ENCODE data around the gene PDIA2. TPM values are rescaled to one million over a fixed set of nuclear protein-coding genes. Genes with fewer than 3 reads are reported as not detected.

Gene PDIA2
- total RNA-seq, 1 experiment from 2014 or later: 0.46 TPM

DNA sequence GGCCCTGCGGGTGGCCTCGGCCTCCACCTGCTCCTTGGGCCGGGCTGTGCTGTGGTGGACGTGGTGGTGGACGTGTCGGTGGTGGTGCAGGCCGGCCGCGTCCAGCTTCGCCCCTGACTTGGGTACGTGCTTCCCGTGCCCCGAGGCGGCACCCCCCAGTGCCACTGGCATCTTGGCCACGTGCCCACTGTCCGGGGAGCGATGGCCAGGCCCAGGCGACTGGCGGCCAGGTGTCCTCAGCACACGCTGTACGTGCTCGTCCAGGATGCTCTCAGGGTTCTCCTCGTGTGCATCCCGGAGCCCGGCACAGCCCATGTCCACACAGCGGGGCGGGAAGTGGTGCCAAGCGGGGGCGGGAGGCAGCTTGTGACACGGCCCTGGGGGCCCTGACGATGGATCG, 14.9 kb downstream of the PDIA2 start:
- DNase-seq (ENCODE audit: low read depth): no peak

DNA sequence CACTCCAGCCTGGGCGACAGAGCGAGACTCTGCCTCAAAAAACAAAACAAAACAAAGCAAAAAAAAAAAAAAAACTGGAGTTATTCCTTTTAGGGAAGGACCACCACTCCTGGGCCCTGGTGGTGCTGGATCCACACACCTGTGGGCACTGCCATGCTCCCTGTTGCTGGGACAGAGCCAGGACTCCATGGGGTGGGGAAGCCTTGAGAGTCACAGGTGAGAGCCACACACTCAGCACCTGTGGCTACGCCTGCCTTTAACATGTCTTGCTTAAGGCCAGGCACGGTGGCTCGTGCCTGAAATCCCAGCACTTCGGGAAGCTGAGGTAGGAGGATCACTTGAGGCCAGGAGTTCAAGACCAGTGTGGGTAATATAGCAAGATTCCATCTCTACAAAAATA, 18.3 kb downstream of the PDIA2 start:
- no peak for DNase-seq (ENCODE audit: low read depth)

DNA sequence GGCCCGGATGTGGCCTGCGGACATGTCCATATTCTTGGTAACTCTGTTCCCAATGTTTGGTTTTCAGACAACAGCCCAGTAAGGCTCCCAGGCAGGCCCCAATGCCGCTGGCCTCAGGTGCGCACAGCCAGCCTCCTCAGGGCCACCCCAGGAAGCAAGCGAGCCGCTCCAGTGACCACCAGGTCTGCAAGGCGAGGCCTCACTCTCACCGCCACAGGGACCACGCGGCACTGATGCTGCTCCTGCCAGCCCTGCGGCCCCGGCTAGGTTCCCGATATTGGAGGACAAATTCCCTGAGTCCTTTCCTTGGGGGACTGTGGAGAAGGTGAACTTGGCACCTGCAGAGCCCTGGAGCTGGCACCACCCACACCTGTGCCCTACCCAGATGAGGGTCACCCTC, 19.0 kb downstream of the PDIA2 start:
- DNase-seq (ENCODE audit: low read depth): no peak

DNA sequence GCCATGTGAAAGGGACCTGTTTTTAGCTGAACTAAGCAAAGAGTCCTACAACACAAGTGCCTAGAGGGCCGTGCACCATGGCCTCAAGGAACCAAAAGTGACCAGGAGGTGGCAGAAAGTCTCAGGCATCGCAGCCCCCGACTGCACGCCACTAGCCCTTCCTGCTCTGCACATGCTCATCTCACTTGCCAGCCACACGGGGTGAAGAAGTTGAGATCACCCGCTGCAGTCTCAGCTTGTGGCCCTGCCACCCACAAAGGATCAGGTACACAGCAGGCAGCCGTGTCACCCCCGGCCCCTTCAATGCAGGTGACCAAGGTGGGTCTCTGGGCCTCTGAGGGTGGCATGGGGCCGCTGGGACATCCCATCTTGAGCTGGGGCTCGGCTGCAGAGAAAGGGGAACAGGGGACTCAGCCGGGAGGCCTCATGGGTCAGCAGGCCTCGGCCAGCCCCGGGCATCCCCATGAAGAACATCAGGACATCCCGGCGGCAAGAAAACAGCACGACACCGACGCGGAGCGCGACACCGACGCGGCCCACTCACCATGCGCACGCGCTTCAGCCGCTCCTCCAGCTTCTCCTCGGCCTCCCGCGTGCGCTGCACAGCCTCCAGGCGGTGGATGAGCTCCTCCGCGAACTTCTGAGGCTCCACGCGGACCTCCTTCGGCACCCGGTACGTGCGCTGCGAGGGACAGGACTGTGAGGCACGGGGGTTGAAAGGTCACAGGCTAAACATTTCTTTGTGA, 21.0 kb downstream of the PDIA2 start:
- DNase-seq (ENCODE audit: low read depth): no peak

DNA sequence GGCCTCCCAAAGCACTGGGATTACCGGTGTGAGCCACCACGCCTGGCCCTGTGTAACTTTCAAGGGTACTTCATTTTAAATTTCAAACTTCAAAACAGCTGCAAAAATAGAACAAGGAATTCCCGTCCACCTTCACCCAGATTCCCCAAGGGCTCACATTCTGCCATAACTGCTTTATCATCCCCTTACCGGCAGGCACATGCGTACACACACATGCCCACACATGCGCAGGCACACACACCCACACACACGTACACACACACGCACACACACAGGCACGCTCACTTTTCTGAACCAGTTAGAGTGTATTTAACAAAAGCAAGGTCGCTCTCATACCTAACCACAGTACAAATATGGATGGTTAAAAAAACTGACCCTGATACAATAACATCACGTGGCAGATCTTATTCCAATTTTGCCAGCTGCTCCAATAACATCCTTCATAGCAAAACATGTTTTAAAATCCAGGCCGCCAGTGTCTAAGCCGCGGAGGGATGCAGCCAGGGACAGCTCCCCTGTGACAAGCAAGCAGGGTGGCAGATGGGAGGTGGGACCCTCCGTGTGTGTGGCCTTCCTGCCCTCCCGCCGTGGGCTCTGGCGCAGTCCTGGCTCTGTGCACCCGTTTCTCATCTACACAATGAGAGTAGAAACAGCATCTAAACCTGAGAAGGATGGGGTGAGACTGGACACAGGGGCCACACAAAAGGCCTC, 23.1 kb downstream of the PDIA2 start:
- DNase-seq (ENCODE audit: low read depth): no peak

DNA sequence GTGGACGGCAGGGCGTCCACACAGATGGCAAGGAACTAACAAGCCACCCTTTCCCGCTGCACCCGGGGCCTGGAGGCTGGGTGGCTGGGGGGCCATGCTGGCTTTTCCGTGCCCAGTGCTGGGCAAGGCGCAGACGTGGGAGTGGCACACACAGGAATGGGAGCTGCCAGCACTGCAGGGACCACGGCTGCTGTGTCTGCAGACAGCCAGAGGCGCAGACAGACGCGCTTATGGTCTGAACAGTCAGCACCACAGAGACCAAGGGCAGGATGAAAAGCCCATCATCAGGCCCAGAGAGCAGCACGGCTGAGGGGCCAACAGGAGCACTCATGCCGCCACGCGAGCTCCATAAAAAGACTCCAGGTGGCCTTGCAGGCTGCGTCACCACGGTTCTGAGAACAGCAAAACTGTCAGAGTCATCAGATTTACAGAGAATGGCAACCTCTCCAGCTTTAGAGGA, 24.0 kb downstream of the PDIA2 start:
- DNase-seq (ENCODE audit: low read depth): no peak

DNA sequence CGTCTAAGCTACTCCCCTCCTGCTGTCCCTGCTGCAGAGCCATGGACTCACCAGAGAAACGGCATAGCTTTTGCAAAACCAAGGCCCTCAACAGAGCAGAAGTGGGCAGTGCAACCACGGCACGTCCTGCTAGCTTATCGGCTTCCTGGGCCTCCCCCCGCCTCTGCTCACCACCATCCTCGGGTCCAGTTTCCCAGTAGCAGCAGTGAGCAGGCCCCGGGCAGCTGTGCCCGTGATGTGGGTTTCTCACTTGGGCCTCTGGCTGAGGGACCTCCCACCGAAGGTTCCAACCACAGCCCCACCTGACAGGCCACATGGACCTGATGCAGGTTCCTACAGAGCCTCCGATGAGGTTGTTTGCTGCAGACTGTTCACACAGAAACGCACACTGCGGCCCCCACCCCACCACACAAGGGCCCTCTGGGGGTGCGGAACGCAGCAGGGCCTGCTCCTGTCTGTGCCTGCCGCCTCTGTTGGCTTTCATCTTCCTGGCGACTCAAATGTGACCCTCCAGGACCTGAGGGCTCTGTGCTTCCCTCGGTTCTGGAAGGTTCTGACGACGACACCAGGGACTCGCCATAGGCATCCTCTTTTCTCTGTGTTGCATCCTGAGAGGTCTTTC, 24.8 kb downstream of the PDIA2 start:
- no peak for DNase-seq (ENCODE audit: low read depth)

DNA sequence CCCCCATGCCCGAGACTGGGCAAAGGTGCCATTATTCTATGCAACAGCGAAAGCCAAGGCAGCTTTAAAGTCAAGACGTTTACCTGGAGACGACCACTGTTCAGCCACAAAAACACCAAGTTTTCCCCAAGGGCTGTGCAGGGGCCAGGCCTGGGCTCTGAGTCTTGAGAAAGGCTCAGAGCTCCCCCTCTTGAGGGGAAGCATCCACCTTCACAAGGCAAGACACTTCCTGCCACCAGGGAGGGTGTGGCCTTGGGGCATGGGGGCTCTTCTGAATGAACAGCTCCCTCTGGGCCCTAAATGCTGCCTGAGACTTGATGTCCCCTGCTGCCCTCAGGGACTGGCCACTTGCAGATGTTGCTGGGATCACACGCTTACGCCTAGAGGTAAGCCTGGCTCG, 26.5 kb downstream of the PDIA2 start:
- no peak for DNase-seq (ENCODE audit: low read depth)

DNA sequence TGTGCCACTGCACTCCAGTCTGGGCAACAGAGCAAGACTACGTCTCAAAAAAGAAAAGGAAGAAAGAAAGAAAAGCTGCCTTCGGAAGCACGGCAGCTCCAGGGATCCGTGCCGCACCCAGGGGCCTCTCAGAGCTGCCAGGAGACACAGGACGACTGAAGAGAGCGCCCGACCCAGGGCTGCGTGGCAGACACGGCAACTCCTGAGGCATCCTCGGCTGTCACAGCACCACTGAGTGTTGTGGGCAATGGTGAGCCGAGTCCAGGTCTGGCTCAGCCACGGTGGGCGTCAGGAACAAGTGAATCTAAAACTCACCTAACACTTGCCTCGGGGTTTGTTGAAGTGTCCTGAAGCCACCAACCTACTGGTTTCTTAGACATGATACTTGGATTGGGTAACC, 28.8 kb downstream of the PDIA2 start:
- no peak for DNase-seq (ENCODE audit: low read depth)

DNA sequence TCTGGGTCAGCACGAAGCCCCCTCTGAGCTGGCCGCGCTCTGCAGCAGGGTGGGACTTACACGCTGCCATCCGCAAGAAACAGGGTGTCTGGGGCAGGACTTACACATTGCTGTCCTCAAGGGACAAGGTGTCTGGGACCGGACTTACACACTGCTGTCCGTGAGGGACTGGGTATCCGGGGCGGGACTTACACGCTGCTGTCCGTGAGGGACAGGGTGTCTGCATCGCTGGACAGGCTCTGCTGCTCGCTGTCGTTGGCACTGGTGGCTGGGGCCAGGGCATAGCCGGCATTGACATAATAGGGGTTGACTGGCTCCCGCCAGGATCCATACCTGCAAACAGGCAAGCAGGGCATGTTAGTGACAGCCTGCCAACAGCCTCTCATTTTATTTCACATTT, 31.4 kb downstream of the PDIA2 start:
- DNase-seq (ENCODE audit: low read depth): no peak

DNA sequence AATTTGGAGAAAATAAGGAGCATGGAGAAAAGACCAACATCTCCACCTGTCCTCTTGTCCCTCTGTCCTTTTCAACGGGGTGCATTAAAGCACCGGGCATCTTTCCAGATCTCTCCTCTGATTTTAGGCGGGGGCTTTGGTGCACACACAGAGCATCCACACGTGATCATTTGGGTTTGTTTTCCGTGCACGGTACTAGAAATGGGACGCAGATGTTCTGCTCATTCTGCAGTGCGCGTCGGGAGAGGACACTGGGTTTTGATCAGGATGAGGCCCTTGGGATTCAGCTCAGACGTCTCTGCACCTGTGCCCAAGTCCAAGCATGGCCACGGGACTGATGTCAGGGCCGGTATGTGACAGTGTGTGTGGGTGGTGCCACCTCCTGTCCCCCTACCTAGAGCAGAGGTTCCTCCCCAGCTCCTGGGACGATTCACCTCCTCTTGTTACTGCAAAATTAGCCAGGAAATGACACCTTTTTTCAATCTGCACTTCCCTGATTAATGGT, 31.9 kb downstream of the PDIA2 start:
- no peak for DNase-seq (ENCODE audit: low read depth)

DNA sequence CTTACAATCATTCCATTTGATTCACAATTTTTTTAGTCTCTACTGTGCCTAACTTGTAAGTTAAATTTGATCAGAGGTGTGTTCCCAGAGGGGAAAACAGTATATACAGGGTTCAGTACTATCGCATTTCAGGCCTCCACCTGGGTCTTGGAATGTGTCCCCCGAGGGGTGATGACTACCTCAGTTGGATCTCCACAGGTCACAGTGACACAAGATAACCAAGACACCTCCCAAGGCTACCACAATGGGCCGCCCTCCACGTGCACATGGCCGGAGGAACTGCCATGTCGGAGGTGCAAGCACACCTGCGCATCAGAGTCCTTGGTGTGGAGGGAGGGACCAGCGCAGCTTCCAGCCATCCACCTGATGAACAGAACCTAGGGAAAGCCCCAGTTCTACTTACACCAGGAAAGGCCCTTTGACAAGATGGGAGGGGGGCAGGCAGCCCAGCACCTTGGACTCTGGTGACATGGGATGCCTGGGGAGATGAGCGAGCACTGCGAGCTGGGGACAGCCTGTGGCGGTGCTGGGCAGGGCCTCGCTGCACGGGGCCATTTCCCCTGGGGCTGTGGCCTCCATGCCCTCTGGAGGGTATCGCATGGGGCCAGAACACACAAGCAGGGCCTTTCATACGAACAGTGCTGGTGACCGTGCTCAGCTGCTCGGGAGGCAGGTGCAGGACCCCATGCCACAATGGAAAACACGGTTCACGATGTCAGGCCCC, 33.9 kb downstream of the PDIA2 start:
- no peak for DNase-seq (ENCODE audit: low read depth)

DNA sequence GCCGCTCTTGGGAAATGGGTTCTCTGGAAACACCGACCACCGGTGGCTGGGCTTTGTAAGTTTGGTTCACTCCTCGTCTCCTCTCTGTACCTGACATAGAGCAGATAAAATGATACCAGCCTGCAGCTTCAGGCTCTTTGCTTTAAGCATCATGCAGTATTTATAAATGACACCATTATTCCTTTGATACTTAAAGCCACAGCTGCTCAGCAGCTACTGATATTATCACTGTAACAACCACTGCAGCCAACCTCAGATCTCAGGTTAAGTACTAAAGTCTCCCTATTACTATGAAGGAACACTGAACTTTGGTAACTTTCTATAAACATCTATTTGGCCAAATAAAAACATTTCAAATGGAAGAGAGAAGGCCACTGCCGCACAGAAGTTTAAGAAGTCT, 34.6 kb downstream of the PDIA2 start:
- no peak for DNase-seq (ENCODE audit: low read depth)

DNA sequence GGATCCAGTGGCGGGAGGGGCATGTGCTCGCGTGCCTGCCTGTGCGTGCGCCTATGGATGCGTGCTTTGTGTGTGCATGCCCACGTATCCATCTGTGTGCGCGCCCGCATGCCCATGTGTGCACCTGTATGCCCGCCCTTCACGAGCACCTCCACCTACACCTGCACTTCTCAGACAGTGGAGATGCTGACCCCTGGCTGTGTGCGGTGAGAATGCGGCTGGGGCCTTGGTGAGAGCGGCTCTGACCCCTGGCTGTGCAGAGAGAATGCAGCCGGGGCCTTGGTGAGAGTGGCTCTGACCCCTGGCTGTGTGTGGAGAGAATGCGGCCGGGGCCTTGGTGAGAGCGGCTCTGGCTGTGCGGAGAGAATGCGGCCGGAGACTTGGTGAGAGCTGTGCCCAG, 35.7 kb downstream of the PDIA2 start:
- DNase-seq (ENCODE audit: low read depth): no peak

DNA sequence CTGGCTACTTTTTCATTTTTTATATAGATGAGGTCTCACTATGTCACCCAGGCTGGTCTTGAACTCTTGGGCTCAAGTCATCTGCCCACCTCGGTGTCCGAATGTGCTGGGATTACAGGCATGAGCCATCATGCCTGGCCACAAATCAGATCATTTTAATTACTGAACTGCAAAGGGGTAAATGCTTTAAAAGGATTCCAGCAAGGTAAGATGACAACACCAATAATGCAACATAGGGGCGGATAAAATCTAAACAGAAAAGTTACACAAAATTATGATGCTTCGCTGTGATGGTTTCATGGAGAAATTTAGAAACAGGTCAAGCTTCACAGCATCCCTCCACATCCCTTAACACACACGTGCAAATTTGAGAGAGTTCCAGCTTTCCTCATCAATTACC, 37.2 kb downstream of the PDIA2 start:
- no peak for DNase-seq (ENCODE audit: low read depth)

DNA sequence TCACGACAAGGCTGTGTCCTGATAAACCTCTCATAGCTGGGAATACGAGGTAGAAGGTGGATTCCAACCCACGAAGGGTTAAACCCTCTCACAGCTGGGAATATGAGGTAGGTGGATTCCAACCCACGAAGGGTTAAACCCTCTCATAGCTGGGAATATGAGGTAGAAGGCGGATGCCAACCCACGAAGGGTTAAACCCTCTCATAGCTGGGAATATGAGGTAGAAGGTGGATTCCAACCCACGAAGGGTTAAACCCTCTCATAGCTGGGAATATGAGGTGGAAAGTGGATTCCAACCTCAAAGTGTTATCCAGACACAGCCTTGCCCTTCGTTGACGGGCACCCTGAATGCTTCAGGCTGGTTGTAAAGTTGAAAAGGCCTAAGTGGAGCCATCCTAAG, 38.6 kb downstream of the PDIA2 start:
- DNase-seq (ENCODE audit: low read depth): no peak

DNA sequence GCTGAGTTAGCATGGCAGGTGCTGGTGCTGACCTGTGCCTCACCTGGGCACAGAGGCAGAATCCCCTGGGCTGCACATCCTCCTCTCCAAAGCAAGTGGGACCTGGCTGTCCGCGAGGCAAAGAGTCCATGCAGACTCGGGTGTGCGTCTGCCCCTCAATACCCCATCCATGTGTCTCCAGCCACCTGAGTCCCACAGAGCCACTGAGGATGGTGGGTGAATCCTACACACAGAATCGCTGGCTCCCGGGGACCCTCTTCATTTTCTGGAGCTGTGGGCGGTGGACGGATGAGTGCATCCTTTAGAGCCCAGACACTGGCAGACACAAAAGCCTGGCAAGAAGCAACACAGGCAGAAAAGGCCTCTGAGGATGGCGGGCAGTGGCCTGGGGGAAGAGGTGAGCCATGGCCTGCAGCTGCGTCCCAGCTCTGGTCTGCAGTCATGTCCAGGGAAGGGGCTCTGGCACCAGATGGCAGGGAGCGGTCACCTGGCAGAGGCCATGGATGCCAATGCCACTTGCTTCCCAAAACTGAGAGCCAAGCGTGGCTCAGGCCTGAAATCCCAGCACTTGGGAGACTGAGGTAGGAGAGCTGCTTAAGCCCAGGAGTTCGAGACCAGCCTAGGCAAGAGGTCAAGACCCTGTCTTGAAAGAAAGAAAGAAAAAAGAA, 39.6 kb downstream of the PDIA2 start:
- DNase-seq (ENCODE audit: low read depth): no peak

DNA sequence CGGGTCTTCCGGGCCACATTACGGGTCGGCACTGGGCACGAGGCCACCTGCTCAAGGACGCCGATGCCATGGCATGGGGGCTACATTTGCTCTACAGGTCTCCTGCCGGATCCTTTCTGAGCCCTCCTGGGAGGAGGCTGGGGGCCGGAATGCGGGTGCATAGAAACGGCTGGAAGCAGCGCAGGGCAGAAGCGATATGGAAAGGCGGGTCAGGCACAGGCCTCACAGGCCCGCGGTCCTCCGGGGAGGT, 41.2 kb downstream of the PDIA2 start:
- DNase-seq (ENCODE audit: low read depth): no peak

DNA sequence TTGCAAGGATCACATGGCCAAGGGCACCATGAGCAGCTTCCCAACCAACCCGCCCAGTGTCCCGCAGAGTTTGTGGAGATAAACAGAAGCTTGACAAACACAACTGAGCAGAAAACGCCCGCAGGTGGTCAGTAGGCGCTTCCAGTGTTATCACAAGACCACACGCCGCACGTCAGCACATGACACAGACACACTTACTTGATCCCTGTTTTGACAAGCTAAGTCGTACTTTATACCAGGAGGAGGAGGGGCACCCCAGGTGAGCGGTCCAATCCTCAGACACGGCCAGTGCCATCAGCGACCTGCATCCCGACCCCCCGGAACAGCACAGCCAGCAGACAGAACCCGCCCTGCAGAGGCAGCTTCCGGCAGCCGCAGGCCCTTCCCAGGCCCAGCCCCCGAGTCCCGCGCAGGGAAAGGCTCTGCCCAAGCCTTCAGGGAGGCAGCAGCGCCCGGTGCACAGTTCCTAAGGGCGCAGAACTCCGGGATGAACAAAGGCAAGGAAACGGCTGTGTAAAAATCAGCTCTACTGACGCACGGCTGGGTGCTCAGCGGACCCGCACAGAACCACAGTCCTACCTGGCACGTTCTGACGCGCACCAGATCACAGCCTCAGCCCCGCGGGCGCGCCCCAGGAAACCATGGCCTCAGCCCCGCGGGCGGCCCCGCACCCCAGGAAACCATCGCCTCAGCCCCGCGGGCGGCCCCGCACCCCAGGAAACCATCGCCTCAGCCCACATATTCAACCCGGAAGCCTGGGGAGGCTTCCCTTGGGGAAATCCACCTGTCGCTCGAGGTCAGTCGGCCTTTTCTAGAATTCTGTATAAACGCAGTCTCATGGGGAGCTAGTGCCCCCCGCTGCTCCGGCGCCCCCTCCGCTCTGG, 41.7 kb downstream of the PDIA2 start:
- no peak for DNase-seq (ENCODE audit: low read depth)

DNA sequence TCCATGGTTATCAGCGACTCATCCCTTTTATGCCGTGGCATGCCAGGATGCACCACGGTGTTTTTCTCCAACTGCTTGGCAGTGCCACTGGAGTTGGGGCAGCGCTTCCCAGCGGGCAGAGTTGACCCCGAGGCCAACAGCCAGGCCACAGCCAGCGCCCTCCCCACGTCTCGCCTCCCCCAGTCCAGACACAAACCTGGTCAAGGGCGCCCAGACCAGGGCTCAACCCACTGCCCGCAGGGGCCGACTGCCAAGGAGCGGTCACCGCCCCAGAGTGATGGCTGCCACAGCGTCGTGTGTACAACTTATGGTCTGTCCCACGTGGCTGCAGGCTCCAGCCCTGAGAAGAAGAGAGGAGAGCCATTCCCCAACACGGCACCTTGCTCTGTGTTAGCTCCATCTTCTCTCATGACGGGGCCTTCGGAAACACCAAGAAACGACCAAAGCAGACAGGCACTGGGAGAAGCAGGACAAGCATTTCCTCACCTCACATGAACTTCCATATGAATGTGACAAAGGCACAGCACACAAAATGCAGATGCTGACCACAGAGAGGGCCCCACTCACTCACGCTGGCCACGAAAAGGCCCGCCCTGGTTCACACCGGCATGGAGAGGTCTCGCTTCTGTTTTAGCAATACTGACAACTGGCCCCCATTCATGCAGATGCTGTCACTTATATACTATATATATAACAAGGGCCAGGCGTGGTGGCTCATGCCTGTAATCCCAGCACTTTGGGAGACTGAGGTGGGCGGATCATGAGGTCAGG, 42.6 kb downstream of the PDIA2 start:
- DNase-seq (ENCODE audit: low read depth): no peak

All from Daoy (cell line).